Peyer's patch (tissue), 4 donors: ENCODE data around the gene SDHA.

Source experiments
- POLR2A ChIP-seq, 2 donors: fragments of 450-650 bp; IDR thresholded peaks; one replicate each; pipeline ENCODE4 v1.5.1; 2017; ENCODE audit warnings: antibody characterized with exemption in 2 of 2, mild to moderate bottlenecking in 2 of 2, moderate library complexity in 2 of 2
- TF ChIP-seq, protein P1 (sequence below), 6 experiments: fragments of 450-650 bp in 4 of 6; fragments of 200-600 bp in 2 of 6; sonication (generic) in 1 of 6; IDR thresholded peaks; one replicate each; pipeline ENCODE4 v1.5.1; 2017 to 2019; ENCODE audit warnings: antibody characterized with exemption in 6 of 6, mild to moderate bottlenecking in 3 of 6, moderate library complexity in 1 of 6

- TF ChIP-seq POLR2A (IDR thresholded peaks at IDR 0.05): no peak
- TF ChIP-seq, protein P1, sequence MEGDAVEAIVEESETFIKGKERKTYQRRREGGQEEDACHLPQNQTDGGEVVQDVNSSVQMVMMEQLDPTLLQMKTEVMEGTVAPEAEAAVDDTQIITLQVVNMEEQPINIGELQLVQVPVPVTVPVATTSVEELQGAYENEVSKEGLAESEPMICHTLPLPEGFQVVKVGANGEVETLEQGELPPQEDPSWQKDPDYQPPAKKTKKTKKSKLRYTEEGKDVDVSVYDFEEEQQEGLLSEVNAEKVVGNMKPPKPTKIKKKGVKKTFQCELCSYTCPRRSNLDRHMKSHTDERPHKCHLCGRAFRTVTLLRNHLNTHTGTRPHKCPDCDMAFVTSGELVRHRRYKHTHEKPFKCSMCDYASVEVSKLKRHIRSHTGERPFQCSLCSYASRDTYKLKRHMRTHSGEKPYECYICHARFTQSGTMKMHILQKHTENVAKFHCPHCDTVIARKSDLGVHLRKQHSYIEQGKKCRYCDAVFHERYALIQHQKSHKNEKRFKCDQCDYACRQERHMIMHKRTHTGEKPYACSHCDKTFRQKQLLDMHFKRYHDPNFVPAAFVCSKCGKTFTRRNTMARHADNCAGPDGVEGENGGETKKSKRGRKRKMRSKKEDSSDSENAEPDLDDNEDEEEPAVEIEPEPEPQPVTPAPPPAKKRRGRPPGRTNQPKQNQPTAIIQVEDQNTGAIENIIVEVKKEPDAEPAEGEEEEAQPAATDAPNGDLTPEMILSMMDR (IDR thresholded peaks at IDR 0.05): no peak
These were observed 16.4 kb upstream of the SDHA start for GRCh38 chr5:201672-202071.
